AG09319 (cell line): Measurements from ENCODE around the gene MINDY4B.

ENCODE experiments used
- DNase-seq: peaks from one replicate; pipeline ENCODE4 v3.0.0-alpha.2; 2010; ENCODE audit warnings: low read depth; ENCODE audit errors: extremely low read depth
- TF ChIP-seq, protein P1 (sequence below): IDR thresholded peaks from 2 replicates; pipeline ENCODE4 v1.5.1; 2011; ENCODE audit warnings: low read depth, mild to moderate bottlenecking, inconsistent platforms, low read length, moderate library complexity

Gene MINDY4B

DNA sequence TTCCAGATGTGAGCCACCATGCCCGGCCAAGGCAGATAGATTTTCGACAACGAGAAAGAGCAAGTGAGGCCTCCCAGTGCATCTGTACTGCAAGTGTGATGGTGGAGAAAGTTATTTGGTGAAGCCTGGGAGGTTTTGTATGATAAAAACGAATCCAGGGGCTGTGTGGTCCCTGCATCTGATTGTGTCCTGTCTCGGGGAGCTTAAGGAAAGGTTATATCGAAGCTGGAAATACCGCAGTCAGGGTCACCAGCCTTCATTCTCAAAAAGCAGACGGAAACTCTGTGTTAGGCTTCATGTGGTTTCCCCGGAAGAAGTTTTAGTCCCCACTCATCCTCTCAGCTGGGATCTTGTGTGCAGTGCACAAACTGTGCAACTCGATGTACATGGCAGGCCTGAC is 3.4 kb downstream of the MINDY4B start:
- DNase-seq, result no peak
- TF ChIP-seq, protein P1, sequence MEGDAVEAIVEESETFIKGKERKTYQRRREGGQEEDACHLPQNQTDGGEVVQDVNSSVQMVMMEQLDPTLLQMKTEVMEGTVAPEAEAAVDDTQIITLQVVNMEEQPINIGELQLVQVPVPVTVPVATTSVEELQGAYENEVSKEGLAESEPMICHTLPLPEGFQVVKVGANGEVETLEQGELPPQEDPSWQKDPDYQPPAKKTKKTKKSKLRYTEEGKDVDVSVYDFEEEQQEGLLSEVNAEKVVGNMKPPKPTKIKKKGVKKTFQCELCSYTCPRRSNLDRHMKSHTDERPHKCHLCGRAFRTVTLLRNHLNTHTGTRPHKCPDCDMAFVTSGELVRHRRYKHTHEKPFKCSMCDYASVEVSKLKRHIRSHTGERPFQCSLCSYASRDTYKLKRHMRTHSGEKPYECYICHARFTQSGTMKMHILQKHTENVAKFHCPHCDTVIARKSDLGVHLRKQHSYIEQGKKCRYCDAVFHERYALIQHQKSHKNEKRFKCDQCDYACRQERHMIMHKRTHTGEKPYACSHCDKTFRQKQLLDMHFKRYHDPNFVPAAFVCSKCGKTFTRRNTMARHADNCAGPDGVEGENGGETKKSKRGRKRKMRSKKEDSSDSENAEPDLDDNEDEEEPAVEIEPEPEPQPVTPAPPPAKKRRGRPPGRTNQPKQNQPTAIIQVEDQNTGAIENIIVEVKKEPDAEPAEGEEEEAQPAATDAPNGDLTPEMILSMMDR, result no peak

DNA sequence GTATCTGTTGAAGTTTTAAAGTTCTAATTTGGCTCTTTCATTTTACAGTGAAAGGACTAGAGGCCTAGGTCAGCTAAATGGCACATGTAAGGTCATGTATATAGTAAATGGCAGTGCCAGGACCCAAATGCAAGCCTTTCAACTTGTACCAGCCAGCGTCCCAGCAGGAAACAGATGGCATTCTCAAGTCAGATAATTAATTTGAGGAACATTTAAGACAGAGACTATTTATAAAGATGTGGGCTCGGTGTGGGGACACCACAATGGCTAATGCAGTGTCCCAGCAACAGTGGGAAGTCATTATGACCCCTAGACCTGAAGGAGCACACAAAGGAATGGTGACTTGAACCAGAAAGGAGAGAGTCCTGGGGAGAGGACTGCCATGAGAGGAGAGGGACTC is 6.1 kb downstream of the MINDY4B start:
- TF ChIP-seq, protein P1, result no peak
- DNase-seq, result no peak

DNA sequence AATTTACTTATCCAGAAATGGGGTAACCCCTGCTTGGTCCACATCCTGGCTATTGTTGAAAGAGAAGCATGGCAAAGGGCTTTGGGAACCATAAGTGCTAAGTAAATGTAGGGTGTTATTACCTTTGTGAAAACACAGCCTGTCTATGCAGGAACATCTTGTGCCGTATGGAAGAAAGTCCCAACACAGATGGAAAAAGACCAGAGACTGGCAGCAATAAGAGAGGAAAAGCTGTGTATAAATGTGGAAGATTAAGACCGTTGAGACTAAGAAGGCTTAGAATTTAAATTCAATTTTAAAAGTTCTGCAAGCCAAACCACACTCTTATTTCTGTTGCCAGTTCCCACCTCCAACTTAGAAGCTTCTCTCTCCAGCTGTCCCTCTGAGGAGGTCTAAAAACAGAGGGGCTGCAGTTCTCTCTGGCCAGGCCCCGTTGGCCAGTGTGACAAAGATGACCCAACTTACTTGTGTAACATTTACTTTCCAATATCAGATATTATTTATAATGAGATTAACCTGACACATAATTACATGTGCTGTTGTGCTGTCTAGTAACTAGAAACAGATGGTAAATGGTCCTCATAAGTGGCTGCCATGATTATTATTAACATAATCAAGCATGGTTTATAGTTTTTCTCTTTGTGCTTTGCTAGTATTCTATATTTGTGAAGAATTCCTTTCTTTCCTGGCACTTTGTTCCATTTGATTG is 7.0 kb downstream of the MINDY4B start:
- TF ChIP-seq, protein P1, result no peak

DNA sequence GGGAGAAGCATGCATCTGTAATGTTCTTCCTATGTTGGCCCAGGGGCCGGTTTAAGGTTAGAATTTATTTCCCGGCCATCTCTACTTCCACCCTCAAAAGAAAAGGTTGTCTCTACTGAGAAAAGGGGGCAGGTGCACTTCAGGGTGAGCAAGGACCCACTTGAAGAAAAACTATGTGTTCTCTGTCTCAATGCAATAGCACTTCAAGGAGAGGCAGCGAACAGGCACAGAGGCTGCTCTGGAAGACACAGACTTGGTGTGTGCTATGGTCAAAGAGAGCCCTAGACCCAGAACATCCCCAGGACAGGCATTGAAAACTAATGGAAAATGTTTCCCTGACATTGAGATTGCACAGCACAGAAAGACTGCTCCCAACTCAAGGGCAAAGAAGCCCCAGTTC is 7.6 kb downstream of the MINDY4B start:
- TF ChIP-seq, protein P1, result no peak
- DNase-seq, result no peak

More for the DNA sequence above, 7.0 kb downstream of the MINDY4B start:
- DNase-seq, result no peak

DNA sequence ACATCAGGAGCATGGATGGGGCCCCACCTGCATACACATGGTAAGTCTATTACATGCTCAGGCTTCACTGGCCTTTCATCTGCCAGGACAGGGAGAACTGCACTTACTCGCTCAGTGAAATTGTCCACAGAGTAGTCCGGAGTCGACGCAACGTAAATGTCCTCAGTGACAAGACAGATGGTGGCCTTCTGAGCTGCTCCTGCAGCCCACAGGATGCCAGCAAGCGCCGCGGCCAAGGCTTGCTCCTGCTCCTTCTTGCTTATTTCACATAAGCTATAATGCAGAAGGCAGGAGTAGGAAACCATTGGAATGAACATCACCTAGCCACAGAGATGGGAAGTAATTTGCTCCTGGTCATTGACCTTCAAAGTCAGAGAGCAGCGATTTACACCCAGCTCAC is 14.4 kb downstream of the MINDY4B start:
- no peak for DNase-seq
- TF ChIP-seq, protein P1, result no peak

DNA sequence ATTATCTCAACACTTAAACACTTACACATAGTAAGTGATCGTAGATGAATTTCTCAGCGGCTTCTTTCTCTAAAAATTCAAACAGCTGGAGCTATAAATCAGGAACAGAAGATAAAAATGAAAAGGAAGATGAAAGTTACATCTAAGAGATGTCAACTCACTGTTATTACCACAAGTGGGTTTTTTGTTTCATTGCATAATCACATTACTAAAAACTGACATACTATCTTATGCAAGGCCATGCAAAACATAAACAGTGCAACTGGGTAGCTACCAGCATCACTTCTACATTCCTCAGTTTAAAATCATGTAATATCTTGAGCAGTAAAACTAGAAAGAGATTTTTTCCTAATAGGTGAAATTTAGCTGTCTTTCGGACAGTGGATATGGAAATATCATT is 14.9 kb downstream of the MINDY4B start:
- DNase-seq, result no peak
- TF ChIP-seq, protein P1, result no peak

DNA sequence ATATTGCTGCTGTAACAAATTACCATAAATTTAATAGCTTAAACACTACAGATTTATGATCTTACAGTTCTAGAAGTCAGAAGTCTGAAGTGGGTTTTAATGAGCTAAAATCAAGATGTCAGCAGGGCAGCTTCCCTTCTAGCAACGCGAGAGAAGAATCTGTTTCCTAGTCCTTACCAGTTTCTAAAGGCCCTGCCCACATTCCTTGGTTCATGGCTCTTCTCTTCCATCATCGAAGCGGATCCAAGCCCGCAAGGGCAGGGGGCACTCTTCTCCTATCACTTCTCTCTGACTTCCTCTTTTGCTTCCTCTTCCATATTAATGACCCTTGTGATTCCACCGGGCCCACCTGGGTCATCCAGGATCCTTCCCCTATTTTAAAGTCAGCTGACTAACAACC is 16.1 kb downstream of the MINDY4B start:
- DNase-seq, result no peak
- TF ChIP-seq, protein P1, result no peak
